ENCODE measurements around the gene AQP5.

Gene AQP5

DNA sequence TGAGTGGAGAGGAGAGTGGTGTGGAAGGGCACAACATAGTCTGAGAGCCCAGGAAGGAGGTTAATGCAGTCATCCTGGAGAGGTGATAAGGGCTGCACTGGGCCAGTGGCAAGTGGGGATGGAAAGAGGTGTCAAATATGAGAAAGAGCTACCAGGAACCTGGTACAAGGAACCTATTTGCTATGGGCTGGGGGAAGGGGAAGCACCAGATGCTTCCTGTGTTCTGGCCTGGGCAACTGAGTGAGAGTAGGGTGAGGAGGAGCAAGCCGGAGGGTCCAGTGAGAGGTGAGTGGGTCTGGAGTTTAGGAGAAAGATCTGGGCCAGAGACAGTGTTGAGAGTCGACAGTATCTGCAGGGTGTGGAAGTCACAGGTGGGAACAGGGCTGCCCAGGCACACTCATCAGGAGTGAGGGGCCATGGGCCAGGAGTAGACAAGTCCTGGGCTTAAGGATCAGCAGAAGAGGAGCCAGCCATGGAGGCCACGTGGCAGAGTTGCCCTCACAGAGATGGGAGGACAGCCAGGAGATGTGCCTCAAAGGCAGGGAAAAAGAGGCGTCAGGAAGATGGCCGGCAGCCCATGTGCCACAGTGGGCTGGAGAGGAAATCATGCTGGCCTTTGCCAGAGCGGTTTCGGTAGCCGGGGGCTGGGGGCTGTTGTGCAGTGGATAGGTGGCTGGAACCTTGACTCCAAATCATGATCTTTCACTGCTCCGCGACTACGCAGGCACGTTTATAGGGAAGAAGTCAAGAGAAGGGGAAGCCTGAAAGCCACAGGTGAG is 8.2 kb downstream of the AQP5 start:
- TF ChIP-seq ZNF274 (IDR thresholded peaks at IDR 0.05; ENCODE audit: low read depth, low read length), result no peak

DNA sequence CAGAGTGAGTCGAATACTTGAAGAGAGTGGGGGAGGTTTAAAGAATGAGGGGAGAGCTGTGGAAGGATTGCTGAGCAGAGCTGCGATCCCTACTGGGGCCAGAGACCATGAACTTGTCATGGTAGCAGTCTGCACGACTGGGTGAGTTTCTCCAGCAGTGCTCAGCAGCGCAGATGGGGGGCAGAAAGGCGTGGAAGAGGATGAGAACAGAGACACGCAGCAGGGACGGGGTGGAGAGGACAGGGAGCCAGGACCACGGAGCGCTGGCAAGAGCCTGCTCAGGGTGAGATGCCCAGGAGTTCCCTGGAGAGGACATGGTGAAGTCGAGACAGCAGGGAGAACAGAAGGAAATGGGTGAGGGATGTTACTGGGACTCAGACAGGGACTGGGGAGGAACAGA is 9.0 kb downstream of the AQP5 start:
- TF ChIP-seq ZNF274 (IDR thresholded peaks at IDR 0.05; ENCODE audit: low read depth, low read length), result no peak
- H3K4me3 ChIP-seq (ENCODE audit: low read length), result no peak overlapping the region

More for the DNA sequence above, 8.2 kb downstream of the AQP5 start:
- H3K4me3 ChIP-seq (ENCODE audit: low read length), result no peak overlapping the region

DNA sequence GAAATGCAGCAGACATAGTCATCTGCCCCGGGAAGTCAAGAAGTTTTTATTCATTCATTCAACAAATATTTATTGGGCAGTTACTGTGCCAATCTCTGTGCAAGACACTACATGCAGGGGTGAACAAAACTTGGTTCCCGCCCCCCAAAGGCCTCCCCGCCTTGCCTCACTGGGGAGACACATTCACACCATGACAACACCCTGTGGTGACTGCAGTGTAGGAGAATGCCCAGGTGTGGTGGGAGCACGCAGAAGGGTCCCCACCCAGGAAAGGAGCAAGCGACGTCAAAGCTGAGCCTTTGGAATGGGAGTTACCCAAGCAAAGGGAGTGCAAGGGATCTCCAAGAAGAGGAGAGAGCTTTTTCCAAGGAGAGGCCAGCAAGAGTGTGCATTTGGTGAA is 9.5 kb downstream of the AQP5 start:
- H3K4me3 ChIP-seq (ENCODE audit: low read length), result no peak overlapping the region
- no peak for TF ChIP-seq ZNF274 (IDR thresholded peaks at IDR 0.05; ENCODE audit: low read depth, low read length)

DNA sequence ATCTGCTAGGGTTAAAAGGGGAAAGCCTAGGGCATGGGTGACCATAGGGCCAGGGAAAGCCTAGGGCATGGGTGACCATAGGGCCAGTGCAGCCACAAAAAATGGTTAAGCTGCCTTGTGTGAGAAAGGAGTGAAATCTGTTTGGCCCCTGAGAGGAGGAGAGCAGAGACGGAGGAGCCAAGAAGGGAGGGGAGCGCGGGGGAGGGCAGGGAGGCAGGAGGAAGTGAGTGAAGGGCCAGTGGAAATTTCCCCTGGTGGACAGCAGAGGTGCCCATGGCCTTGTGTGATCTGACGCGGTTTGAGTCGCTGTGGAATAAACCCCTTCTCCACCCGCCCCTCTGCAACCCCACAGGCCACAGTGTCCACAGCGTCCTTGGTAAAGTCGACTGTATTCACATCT is 10.5 kb downstream of the AQP5 start:
- H3K4me3 ChIP-seq (ENCODE audit: low read length), result no peak overlapping the region
- TF ChIP-seq ZNF274 (IDR thresholded peaks at IDR 0.05; ENCODE audit: low read depth, low read length), result no peak

- no peak within 1 kb of the TSS for H3K4me3 ChIP-seq (ENCODE audit: low read length)
- no peak for TF ChIP-seq ZNF274 (IDR thresholded peaks at IDR 0.05; ENCODE audit: low read depth, low read length)
Measured at GRCh38 chr12:49972641-49973360, 11.1 kb downstream of the AQP5 start, which contains the start of gene AQP6. Gene AQP6, plus strand, starts transcription at chr12:49972947. Its CDS starts 227 bp downstream, at chr12:49973174.

- no peak for TF ChIP-seq ZNF274 (IDR thresholded peaks at IDR 0.05; ENCODE audit: low read depth, low read length)
Measured at GRCh38 chr12:49973361-49973830, 11.7 kb downstream of the AQP5 start.

GRCh38 chr12:49974231-49974675 is 12.6 kb downstream of the AQP5 start:
- H3K4me3 ChIP-seq (ENCODE audit: low read length), result no peak overlapping the region
- no peak for TF ChIP-seq ZNF274 (IDR thresholded peaks at IDR 0.05; ENCODE audit: low read depth, low read length)

More at GRCh38 chr12:49973361-49973830, 11.7 kb downstream of the AQP5 start:
- no peak overlapping the region for H3K4me3 ChIP-seq (ENCODE audit: low read length)

DNA sequence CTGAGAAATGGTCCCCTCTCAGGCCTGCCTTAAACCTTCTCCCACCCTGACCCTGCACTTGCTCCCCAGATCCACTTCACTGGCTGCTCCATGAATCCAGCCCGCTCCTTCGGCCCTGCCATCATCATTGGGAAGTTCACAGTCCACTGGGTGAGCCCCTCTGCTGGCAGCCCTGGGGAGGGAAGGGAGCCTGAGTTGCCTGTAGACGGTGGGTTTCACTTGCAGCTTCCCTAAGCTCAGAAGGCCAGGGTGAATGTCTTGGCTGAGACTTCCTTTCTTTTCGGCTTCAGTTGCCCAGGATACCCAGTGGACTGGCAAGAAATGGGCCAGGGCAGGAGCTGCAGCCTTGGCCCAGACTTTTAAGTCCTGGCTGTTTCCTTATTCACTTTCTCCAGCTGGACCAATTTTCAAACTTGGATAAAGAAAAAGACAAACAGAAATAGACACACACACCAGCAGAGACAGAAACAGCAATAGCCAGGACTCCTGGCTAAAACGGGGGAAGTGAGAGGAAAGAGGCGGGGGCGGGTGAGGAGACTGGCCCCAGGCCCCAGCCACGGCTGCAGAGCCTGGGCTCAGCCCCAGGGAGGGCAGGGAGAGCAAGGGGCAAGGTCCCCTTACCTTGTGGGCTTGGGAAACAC is 13.1 kb downstream of the AQP5 start:
- no peak overlapping the region for H3K4me3 ChIP-seq (ENCODE audit: low read length)
- no peak for TF ChIP-seq ZNF274 (IDR thresholded peaks at IDR 0.05; ENCODE audit: low read depth, low read length)

DNA sequence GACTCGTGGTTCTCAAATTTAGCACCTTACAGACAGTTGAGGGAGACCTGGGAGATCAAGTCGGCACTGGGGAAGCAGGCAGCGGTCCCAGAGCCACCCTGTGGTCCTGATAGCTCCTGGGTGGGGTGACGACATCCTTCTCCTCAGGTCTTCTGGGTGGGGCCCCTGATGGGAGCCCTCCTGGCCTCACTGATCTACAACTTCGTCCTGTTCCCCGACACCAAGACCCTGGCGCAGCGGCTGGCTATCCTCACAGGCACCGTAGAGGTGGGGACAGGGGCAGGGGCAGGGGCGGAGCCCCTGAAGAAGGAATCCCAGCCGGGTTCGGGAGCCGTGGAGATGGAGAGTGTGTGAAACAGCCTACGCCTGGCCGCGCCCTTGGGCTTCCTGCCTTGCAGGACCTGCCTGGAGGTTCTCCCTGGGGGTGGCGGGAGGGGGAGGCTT is 13.7 kb downstream of the AQP5 start:
- H3K4me3 ChIP-seq (ENCODE audit: low read length), result no peak overlapping the region
- no peak for TF ChIP-seq ZNF274 (IDR thresholded peaks at IDR 0.05; ENCODE audit: low read depth, low read length)

- H3K4me3 ChIP-seq (ENCODE audit: low read length), result no peak overlapping the region
- no peak for TF ChIP-seq ZNF274 (IDR thresholded peaks at IDR 0.05; ENCODE audit: low read depth, low read length)
Measured at GRCh38 chr12:49976557-49976956, 14.9 kb downstream of the AQP5 start.

GRCh38 chr12:49978125-49978524 is 16.5 kb downstream of the AQP5 start:
- H3K4me3 ChIP-seq (ENCODE audit: low read length), result no peak overlapping the region
- TF ChIP-seq ZNF274 (IDR thresholded peaks at IDR 0.05; ENCODE audit: low read depth, low read length), result no peak

GRCh38 chr12:49979016-49979586 is 17.4 kb downstream of the AQP5 start:
- no peak overlapping the region for H3K4me3 ChIP-seq (ENCODE audit: low read length)
- no peak for TF ChIP-seq ZNF274 (IDR thresholded peaks at IDR 0.05; ENCODE audit: low read depth, low read length)

DNA sequence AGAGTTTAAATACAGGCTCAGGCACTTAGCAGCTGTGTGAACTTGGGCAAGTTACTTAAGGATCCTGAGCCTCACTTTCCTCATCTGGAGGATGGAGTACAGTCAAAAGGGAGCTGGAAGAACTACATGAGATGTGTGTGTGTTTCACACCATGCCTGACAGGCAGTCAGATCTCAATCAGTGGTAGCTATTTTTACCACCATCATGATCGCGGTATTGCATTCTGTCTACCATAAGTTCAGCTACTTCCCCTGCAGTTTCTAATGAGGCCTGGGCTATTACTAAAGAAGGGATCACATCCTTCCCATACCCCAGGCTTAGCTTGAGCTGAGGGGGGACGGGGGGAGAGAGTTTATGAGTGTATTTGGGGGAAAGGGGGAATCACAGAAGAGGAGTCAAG is 18.1 kb downstream of the AQP5 start:
- TF ChIP-seq ZNF274 (IDR thresholded peaks at IDR 0.05; ENCODE audit: low read depth, low read length), result no peak
- H3K4me3 ChIP-seq (ENCODE audit: low read length), result no peak overlapping the region

Measured in GM08714 (cell line).